T1000 (cell line): ENCODE data around the gene DGKG.

Experiments
- DNase-seq: peaks from one replicate; lab custom pipeline; 2025; ENCODE audit warnings: mixed read lengths; lab: John Stamatoyannopoulos, UW

The DGKG gene

GRCh38 chr3:186171521-186171920 is 190.5 kb downstream of the DGKG start:
- no peak for DNase-seq

- no peak for DNase-seq
Observed at GRCh38 chr3:186170516-186170915, 191.5 kb downstream of the DGKG start.

GRCh38 chr3:186169379-186169778 is 192.7 kb downstream of the DGKG start:
- no peak for DNase-seq

- DNase-seq = no peak
Observed at GRCh38 chr3:186168976-186169375, 193.1 kb downstream of the DGKG start.

GRCh38 chr3:186167646-186168395 is 194.2 kb downstream of the DGKG start:
- no peak for DNase-seq

- no peak for DNase-seq
Observed at GRCh38 chr3:186166491-186167288, 195.3 kb downstream of the DGKG start.

- DNase-seq = no peak
Observed at GRCh38 chr3:186166036-186166435, 196.0 kb downstream of the DGKG start.

- DNase-seq = no peak
Observed at GRCh38 chr3:186165331-186165730, 196.7 kb downstream of the DGKG start.

GRCh38 chr3:186164696-186165095 is 197.3 kb downstream of the DGKG start:
- no peak for DNase-seq

GRCh38 chr3:186162221-186162620 is 199.8 kb downstream of the DGKG start:
- no peak for DNase-seq

- no peak for DNase-seq
Observed at GRCh38 chr3:186160691-186161243, 201.3 kb downstream of the DGKG start.

GRCh38 chr3:186154641-186155040 is 207.4 kb downstream of the DGKG start:
- DNase-seq = no peak

GRCh38 chr3:186152889-186153292 is 209.1 kb downstream of the DGKG start:
- DNase-seq = no peak

- no peak for DNase-seq
Observed at GRCh38 chr3:186152361-186152798, 209.7 kb downstream of the DGKG start.

GRCh38 chr3:186151077-186151971 is 210.7 kb downstream of the DGKG start:
- DNase-seq = no peak

GRCh38 chr3:186150041-186150830 is 211.8 kb downstream of the DGKG start:
- DNase-seq = no peak

GRCh38 chr3:186149319-186149960 is 212.6 kb downstream of the DGKG start:
- no peak for DNase-seq

- DNase-seq = no peak
Observed at GRCh38 chr3:186144257-186144656, 217.8 kb downstream of the DGKG start.

GRCh38 chr3:186143250-186143649 is 218.8 kb downstream of the DGKG start:
- DNase-seq = no peak

- DNase-seq = no peak
Observed at GRCh38 chr3:186142393-186142932, 219.6 kb downstream of the DGKG start.
